ENCODE measurements around the gene PDZD2.

GRCh38 chr5:31720004-31720403, 81.1 kb downstream of the PDZD2 start:
- TF ChIP-seq EZH2 (optimal IDR thresholded peaks at IDR 0.05; ENCODE audit: low read depth, low read length) (no peak), EZH2phosphoT487 (IDR thresholded peaks at IDR 0.05; ENCODE audit: low read length) (no peak), CTCF (IDR thresholded peaks at IDR 0.05; ENCODE audit: low read length) (no peak)

All from MM.1S (cell line).